Peyer's patch (tissue), 4 donors: ENCODE data around the gene GPRIN2. TPM values are rescaled to one million over a fixed set of nuclear protein-coding genes. Genes with fewer than 3 reads are reported as not detected.
A peak's percentile ranks its signal among the peaks of the same experiment; 100 is the strongest.
"Not testable (repeated sequence)": the region's sequence is repeated elsewhere in the genome, so short reads cannot be mapped to it uniquely, and the experiment has no call there.

ENCODE experiments used
- DNase-seq, 3 donors: peaks; one replicate each; pipeline ENCODE4 v3.0.0-alpha.2; 2017 to 2019
- H3K27ac ChIP-seq, 4 donors: fragments of 200-600 bp; sonication (generic); one replicate each; pipeline ENCODE4 v1.5.1; 2016 to 2019
- H3K27me3 ChIP-seq, 2 donors: fragments of 200-600 bp; sonication (generic); one replicate each; pipeline ENCODE4 v1.5.1; 2019
- H3K36me3 ChIP-seq, 3 donors: fragments of 200-600 bp; sonication (generic); one replicate each; pipeline ENCODE4 v1.5.1; 2016 to 2019
- H3K4me1 ChIP-seq, 4 donors: fragments of 200-600 bp; sonication (generic); one replicate each; pipeline ENCODE4 v1.5.1; 2016 to 2019
- H3K4me3 ChIP-seq, 4 donors: fragments of 200-600 bp; sonication (generic); 1 replicate in 3 of 4; 2 replicates in 1 of 4; pipeline ENCODE4 v1.5.1; 2016 to 2019; ENCODE audit warnings: mild to moderate bottlenecking in 1 of 4
- H3K9me3 ChIP-seq, 4 donors: fragments of 200-600 bp; sonication (generic); one replicate each; pipeline ENCODE4 v1.5.1; 2016 to 2019; ENCODE audit warnings: mild to moderate bottlenecking in 1 of 4
- total RNA-seq, 4 donors: library from RNA; depleted of rRNA; stranded (reverse); fragments of >200 nt; gene quantifications; one replicate each; pipeline ENCODE4 v1.1.0, GENCODE V29; 2016
- TF ChIP-seq, protein P1 (sequence below), 6 experiments: fragments of 450-650 bp in 4 of 6; fragments of 200-600 bp in 2 of 6; sonication (generic) in 1 of 6; IDR thresholded peaks; one replicate each; pipeline ENCODE4 v1.5.1; 2017 to 2019; ENCODE audit warnings: antibody characterized with exemption in 6 of 6, mild to moderate bottlenecking in 3 of 6, moderate library complexity in 1 of 6

GPRIN2 gene
- total RNA-seq, 4 donors from 2014 or later: 6.6 to 79.9 (median 54.7) TPM

DNA sequence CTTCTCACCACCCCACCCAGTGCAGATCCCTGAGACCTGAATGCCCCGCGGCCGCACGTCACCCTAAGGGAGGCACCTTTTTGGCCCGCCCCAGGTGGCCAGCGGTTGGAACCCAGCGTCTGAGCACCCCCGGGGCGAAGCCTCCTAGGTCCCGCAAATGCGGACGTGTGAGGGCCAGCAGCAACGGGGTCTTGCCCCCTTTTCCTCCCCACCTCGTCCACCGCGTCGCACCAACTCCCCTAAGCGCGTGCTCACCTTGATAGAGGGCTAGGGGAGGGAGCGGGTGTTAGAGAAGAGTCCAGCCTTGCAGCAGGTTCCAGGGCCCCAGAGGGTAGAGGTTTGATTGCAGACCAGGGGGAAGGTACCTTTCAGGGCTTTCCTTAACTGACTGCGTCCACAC, 22.9 kb upstream of the GPRIN2 start:
- H3K4me1 ChIP-seq, H3K36me3 ChIP-seq, H3K27ac ChIP-seq, H3K9me3 ChIP-seq, DNase-seq, H3K4me3 ChIP-seq, H3K27me3 ChIP-seq: not testable (repeated sequence)

DNA sequence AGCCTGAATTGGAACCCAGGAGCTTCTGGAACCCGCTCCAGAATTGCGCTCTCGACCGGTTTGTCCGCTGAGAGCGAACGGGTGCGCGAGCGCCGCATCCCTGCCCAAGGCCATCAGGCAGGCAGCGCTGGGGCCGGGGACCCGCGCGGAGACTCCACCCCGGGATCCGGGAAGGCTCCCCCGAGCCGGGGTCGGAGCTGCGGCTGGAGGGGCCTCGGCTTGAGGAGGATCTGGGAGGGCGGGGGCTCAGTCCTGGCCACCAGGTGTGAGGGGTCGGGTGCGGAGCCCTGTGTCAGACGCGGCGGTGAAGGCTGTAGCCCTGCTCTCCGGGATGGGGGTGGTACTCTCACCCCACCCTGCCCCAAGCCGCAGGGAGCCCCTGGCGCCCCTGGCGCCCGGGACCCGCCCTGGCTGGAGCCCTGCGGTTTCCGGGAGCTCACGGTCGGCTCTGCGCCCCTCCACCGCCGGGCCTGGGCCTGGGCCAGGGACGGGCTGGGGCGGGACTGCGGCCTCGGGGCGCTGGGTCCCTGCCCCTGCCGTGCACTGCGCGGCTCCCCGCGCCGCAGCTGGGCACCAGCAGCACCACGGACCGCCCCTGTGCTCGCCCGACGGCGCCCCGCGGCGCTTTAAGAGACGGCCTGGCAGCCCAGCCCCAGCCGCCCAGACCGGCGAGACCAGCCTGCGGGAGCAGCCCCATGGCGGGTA, 22.2 kb upstream of the GPRIN2 start, which contains the start of gene SYT15:
Gene SYT15 (plus strand): TSS at position 655 of the 705 bp plus-strand sequence. CDS start 41 bp downstream, at position 696.
- H3K4me3 ChIP-seq, DNase-seq, H3K36me3 ChIP-seq, H3K27me3 ChIP-seq, H3K4me1 ChIP-seq, H3K9me3 ChIP-seq, H3K27ac ChIP-seq: not testable (repeated sequence)

DNA sequence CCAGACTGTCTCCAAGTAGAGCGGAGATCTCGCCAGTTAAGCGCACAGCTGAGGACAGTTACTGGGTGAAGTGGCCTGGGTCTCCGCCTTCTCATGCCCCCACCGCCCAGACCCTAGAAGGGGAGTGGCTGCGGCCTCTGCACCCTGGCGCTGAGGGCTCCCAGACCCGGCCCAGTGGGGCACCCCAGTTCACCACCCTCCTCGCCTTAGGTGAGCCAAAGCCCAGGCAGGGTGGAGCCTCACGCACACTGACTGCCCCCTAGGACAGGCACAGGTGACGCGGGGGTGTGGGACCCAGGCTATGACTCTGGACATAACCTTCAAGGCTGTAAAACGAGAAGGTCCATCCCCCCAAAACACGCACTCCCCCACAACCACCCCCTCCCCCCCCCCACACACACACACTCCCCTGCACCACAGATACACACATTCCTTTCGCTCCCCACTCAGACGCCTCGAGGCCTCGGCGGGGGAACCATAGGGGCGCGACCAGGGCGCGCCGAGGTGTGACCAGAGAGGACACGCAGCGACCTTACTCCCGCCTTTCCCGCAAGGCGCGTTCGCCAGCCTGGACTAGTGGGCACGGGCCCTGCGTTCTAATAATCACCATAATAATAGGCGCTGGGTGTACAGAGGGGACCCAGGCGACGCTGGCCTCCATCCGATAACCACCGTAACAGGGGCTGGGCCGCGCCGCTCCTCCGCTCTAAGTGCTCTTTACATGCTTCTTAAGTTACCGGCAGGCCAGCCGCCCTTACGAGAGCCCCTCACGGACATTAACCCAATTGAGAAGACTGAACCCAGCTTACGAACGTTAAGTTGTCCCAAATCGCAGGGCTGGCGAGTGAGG, 21.4 kb upstream of the GPRIN2 start:
- peak in 1 of 3 donors; percentile 6 for DNase-seq
- H3K9me3 ChIP-seq, H3K36me3 ChIP-seq, H3K27ac ChIP-seq, H3K4me1 ChIP-seq, H3K27me3 ChIP-seq, H3K4me3 ChIP-seq: not testable (repeated sequence)

DNA sequence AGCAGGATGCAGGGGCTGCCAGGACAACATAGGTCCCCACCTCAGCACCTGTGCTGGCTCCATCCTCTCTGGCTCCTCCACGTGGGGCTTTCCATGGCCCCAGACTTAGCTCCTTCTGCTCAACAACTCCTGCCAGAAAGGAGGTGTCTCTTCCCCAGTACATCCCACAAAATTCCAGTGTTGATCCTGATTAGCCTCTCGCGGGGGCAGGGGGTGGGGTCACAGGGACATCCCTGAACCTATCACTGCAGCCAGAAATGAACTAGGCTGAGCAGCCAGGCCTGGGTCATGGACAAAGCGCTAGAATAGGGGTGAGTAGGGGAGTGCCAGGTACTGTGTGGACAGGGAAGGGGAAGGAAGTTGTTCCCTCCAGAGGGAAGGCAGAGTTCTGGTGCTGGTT, 17.4 kb upstream of the GPRIN2 start:
- H3K4me1 ChIP-seq, H3K27me3 ChIP-seq, H3K36me3 ChIP-seq, H3K4me3 ChIP-seq, H3K9me3 ChIP-seq, H3K27ac ChIP-seq: not testable (repeated sequence)
- DNase-seq: peak in 1 of 3 donors; percentile 7

DNA sequence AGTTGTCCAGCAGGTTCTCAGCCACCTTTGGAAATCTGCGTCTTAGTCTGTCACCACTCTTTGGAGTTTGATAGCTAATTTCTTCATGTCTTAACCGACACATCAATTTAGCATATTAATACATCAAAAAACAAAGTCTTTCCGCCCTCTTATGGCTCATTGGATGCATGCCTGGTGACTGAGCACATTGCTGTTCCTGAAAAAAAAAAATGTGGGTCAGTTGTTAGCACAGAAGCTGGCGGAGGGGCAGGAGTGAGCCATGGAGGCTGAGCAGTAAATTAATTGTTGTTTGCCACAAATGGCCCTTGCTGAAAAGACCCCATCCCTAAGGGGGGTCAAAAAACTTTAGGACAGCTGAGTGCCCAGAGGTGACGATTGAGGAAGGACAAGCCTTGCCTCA, 16.9 kb upstream of the GPRIN2 start:
- not testable (repeated sequence) for H3K36me3 ChIP-seq, H3K4me1 ChIP-seq, DNase-seq, H3K27me3 ChIP-seq, H3K9me3 ChIP-seq, H3K27ac ChIP-seq, H3K4me3 ChIP-seq

DNA sequence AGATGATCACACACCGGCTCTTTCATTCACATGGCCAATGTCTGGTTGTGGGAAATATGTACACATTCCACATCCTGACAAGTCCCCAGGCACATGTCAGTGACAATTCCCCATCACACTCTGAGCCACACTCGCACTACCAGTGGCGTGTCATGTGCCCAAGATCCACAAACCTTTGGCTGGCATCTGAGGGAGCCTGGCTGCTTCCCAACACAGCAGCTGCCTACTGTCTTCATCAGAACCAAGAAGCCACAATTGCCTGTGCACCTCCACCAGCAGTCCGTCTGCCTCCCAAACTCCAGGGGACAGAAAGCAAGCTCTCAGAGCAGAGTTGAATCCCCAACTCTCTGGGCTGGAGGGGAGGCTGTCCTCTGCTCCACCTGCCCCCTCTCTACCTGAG, 16.3 kb upstream of the GPRIN2 start:
- H3K4me3 ChIP-seq, H3K27ac ChIP-seq, H3K9me3 ChIP-seq, H3K27me3 ChIP-seq, H3K36me3 ChIP-seq, H3K4me1 ChIP-seq: not testable (repeated sequence)
- peak in 1 of 3 donors; percentile 7 for DNase-seq

DNA sequence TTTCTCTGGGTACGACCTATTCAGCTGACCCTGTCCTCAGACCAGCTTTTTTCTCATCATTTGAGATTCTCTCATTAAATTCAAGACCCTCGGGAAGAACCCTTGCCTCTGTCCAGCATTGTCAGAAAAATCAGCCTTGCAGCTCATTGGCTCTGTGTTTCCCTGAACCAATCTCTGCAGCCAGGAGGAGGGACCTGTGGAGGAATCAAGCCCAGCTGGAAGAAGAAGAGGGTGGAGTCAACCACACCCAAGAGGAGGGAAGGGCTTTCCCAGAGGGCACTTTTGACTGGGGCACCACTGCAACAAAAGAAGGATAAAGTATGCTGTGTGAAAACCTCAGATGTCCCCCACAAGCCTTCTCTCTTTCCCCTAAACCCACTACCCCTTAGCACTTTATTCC, 14.2 kb upstream of the GPRIN2 start:
- not testable (repeated sequence) for H3K27me3 ChIP-seq, H3K36me3 ChIP-seq, H3K4me3 ChIP-seq, H3K4me1 ChIP-seq, H3K9me3 ChIP-seq, H3K27ac ChIP-seq, DNase-seq

DNA sequence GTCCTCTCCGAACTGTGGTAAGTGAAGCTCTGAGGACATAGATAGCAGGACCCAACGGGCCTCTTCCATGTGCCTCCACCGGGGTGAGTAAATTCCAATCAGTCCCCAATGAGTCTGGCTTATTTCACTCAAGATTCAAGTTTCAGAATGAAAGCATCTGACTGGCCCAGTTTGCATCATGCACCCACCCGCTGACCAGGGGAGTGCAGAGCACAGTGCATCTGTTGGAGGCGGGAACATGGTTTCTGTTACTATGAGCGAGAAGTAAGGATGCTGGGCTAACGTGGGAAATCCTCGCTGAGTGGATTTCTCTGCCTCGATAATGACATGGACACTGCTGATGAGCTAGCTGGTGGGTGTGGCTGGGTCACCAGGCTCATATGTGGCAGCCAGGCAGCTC, 10.7 kb upstream of the GPRIN2 start:
- not testable (repeated sequence) for H3K9me3 ChIP-seq, H3K4me3 ChIP-seq, H3K36me3 ChIP-seq, H3K27me3 ChIP-seq, H3K4me1 ChIP-seq, H3K27ac ChIP-seq, DNase-seq

DNA sequence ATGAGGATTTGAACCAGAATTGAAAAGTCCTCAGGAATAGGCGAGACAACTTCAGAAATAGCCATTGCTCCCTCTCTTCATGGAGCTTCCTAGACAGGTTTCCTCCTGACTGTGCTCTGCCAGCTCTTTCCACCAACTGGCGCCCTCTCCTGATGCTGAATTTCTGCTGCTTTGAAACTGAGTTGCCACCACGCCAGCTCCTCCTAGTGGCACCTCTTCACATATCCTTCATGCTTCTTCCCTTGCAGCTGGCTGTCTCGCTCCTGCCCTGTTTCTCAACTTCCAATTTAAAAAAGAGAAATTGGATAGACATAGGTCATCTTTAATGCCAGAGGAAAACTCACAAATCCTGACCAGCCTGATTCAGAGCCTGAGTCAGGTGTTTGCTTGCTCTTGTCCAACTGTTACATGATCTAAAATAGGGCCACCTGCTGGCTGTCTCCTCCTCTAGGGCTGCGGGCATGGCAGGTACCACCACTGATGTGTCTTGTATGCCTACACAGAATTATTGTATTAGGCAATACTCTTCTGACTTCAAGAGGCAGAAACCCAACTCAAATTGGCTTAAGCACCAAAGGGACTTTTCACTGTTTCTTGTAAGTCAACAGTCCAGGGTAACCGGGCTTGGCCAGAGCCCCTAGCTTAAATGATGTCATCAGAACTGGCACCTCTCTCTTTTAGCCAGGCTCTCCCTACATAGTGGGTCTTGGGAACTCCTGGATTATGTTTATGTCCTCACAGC, 9.3 kb upstream of the GPRIN2 start:
- not testable (repeated sequence) for H3K27me3 ChIP-seq, H3K4me3 ChIP-seq, H3K36me3 ChIP-seq, H3K27ac ChIP-seq, H3K4me1 ChIP-seq, H3K9me3 ChIP-seq
- TF ChIP-seq, protein P1, sequence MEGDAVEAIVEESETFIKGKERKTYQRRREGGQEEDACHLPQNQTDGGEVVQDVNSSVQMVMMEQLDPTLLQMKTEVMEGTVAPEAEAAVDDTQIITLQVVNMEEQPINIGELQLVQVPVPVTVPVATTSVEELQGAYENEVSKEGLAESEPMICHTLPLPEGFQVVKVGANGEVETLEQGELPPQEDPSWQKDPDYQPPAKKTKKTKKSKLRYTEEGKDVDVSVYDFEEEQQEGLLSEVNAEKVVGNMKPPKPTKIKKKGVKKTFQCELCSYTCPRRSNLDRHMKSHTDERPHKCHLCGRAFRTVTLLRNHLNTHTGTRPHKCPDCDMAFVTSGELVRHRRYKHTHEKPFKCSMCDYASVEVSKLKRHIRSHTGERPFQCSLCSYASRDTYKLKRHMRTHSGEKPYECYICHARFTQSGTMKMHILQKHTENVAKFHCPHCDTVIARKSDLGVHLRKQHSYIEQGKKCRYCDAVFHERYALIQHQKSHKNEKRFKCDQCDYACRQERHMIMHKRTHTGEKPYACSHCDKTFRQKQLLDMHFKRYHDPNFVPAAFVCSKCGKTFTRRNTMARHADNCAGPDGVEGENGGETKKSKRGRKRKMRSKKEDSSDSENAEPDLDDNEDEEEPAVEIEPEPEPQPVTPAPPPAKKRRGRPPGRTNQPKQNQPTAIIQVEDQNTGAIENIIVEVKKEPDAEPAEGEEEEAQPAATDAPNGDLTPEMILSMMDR (IDR thresholded peaks at IDR 0.05): peak; percentile 16 to 92 (median 66)
- DNase-seq: peak; percentile 42 to 80 (median 76)
